ENCODE data around the gene REXO1. TPM values are rescaled to one million over a fixed set of nuclear protein-coding genes. Genes with fewer than 3 reads are reported as not detected.
A peak's percentile ranks its signal among the peaks of the same experiment; 100 is the strongest.

The REXO1 gene
- total RNA-seq, 1 donor from 2014 or later, result 40.8 TPM

- H3K27me3 Mint-ChIP-seq (ENCODE audit: low read depth), result no peaks in the 10 kb centered on the region
- no peak overlapping the region for H3K27ac Mint-ChIP-seq (ENCODE audit: unreplicated experiment)
- peak overlapping the region; percentile 94 for H3K4me3 Mint-ChIP-seq
These were observed 2.6 kb downstream of the REXO1 start for GRCh38 chr19:1845642-1846041.

GRCh38 chr19:1845125-1845515 is 3.2 kb downstream of the REXO1 start:
- Mint-ChIP-seq H3K9me3 (no peaks in the 10 kb centered on the region), H3K4me3 (no peak overlapping the region), H3K4me1 (peaks cover 16% of the 10 kb centered on the region), H3K27ac (ENCODE audit: unreplicated experiment) (no peak overlapping the region), H3K36me3 (ENCODE audit: low read depth) (no peaks in the 10 kb centered on the region), H3K27me3 (ENCODE audit: low read depth) (no peaks in the 10 kb centered on the region)
- no peak for TF ChIP-seq CTCF (conservative IDR thresholded peaks at IDR 0.05)
- no peak for DNase-seq (ENCODE audit: low read depth, low spot score)

More at GRCh38 chr19:1845642-1846041, 2.6 kb downstream of the REXO1 start:
- DNase-seq (ENCODE audit: low read depth, low spot score), result no peak
- no peaks in the 10 kb centered on the region for H3K36me3 Mint-ChIP-seq (ENCODE audit: low read depth)
- no peak for TF ChIP-seq CTCF (conservative IDR thresholded peaks at IDR 0.05)
- no peaks in the 10 kb centered on the region for H3K9me3 Mint-ChIP-seq
- peaks cover 16% of the 10 kb centered on the region for H3K4me1 Mint-ChIP-seq

DNA sequence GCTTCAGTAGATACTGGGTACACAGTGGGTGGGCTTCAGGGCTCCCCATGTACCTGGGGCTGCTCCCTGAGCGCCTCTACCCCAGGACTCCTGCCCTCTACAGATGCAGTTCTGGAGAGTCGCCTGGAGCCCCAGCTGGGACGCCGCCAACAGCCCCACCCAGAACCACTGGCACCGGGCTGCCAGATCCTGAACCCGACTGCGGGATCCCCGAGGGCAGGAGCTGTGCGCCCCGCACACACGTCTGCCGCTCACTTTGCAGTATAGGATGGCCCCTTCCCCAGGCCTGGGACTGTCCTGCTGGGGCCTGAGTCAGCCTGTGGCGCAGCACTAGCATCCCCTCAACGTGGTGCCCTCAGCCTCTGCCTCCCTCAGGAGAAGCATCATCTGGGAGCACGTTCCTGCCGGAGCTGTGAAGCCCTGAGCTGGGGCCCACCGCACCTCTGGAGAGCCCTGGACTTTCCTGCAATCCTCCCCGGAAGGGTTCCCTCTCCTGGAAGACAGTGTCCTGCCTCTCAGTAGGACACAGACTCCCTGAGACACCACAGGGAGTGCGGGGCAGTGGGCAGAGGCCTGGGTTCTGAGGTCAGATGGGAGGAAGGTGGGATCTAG is 3.7 kb downstream of the REXO1 start:
- Mint-ChIP-seq H3K4me3 (no peak overlapping the region), H3K9me3 (no peaks in the 10 kb centered on the region), H3K4me1 (peaks cover 16% of the 10 kb centered on the region), H3K27me3 (ENCODE audit: low read depth) (no peaks in the 10 kb centered on the region), H3K27ac (ENCODE audit: unreplicated experiment) (no peak overlapping the region), H3K36me3 (ENCODE audit: low read depth) (no peaks in the 10 kb centered on the region)
- no peak for DNase-seq (ENCODE audit: low read depth, low spot score)
- TF ChIP-seq CTCF (conservative IDR thresholded peaks at IDR 0.05), result no peak

DNA sequence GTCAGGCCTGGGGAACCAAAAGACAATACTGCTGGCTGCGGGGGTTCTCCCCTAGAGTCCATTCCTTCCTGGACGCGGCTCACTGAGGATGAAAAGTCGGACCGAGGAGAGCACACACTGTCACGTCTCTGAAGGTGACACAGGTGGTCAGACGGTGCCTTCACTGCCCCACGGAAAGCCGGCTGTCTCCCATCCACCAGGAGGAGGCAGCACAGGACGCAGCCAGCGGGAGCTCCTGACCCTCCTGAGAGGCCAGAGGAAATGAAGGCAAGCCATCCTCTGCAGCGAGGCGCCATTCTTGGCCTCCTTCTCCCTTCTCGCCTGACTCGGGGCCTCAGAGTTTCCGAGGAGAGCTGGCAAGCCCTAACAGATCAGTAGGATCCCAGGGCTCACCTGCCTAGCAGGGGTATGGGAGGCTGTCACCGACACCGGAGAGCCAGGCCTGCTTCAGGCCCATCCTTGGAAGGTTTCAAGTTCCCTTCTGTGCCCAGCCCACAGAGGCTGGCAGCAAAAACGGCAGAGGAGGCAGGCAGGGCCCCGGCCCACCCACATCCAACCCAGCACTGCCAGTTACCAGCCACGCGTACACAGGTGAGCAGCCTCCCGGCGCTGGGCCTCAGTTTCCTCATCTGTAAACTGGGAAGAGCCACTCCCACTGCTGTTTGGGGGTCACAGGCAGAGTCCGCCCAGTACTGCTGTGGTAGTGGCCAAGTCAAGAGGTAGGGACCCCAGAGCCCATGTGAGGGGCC is 4.5 kb downstream of the REXO1 start:
- DNase-seq (ENCODE audit: low read depth, low spot score), result no peak
- Mint-ChIP-seq H3K9me3 (no peaks in the 10 kb centered on the region), H3K27ac (ENCODE audit: unreplicated experiment) (peak overlapping the region; percentile 67), H3K36me3 (ENCODE audit: low read depth) (no peaks in the 10 kb centered on the region), H3K27me3 (ENCODE audit: low read depth) (no peaks in the 10 kb centered on the region), H3K4me3 (no peak overlapping the region), H3K4me1 (peaks cover 16% of the 10 kb centered on the region)
- TF ChIP-seq CTCF (conservative IDR thresholded peaks at IDR 0.05), result peak; percentile 25

- no peak for DNase-seq (ENCODE audit: low read depth, low spot score)
- Mint-ChIP-seq H3K36me3 (ENCODE audit: low read depth) (no peaks in the 10 kb centered on the region), H3K4me3 (no peak overlapping the region), H3K9me3 (no peaks in the 10 kb centered on the region), H3K27me3 (ENCODE audit: low read depth) (no peaks in the 10 kb centered on the region), H3K27ac (ENCODE audit: unreplicated experiment) (no peak overlapping the region), H3K4me1 (peaks cover 16% of the 10 kb centered on the region)
- TF ChIP-seq CTCF (conservative IDR thresholded peaks at IDR 0.05), result no peak
These were observed 5.2 kb downstream of the REXO1 start for GRCh38 chr19:1843116-1843515.

Measured in neural crest cell (in vitro differentiated cells).